Spleen (tissue), 11 donors: Measurements from ENCODE around the gene PPA2. TPM values are rescaled to one million over a fixed set of nuclear protein-coding genes. Genes with fewer than 3 reads are reported as not detected.

Experiments
- DNase-seq: peaks from one replicate; pipeline ENCODE4 v3.0.0-alpha.2; 2020
- H3K27ac ChIP-seq, 8 donors: fragments of 200-600 bp; sonication (generic) in 7 of 8; 1 replicate in 4 of 8; 2 replicates in 4 of 8; pipeline versions ENCODE4 v1.5.0 to v1.8.0; 2016 to 2021; ENCODE audit warnings: inconsistent platforms in 4 of 8, mild to moderate bottlenecking in 4 of 8, moderate library complexity in 1 of 8
- H3K27me3 ChIP-seq, 7 donors: fragments of 200-600 bp; sonication (generic) in 6 of 7; replicated peaks in 1 of 7; 1 replicate in 4 of 7; 2 replicates in 3 of 7; pipeline versions ENCODE4 v1.5.0 to v1.8.0; 2016 to 2021; ENCODE audit warnings: inconsistent platforms in 3 of 7, mild to moderate bottlenecking in 1 of 7
- H3K36me3 ChIP-seq, 6 donors: fragments of 200-600 bp; sonication (generic) in 5 of 6; 1 replicate in 4 of 6; 2 replicates in 2 of 6; pipeline versions ENCODE4 v1.5.0 to v1.8.0; 2016 to 2021; ENCODE audit warnings: inconsistent platforms in 2 of 6
- H3K4me1 ChIP-seq, 6 donors: fragments of 200-600 bp; sonication (generic) in 5 of 6; 1 replicate in 3 of 6; 2 replicates in 3 of 6; pipeline versions ENCODE4 v1.5.0 to v1.8.0; 2016 to 2021; ENCODE audit warnings: inconsistent platforms in 3 of 6
- H3K4me3 ChIP-seq, 8 donors: fragments of 200-600 bp; sonication (generic) in 7 of 8; 1 replicate in 4 of 8; 2 replicates in 4 of 8; pipeline versions ENCODE4 v1.5.0 to v1.8.0; 2016 to 2021; ENCODE audit warnings: inconsistent platforms in 4 of 8, mild to moderate bottlenecking in 4 of 8, moderate library complexity in 2 of 8
- H3K9me3 ChIP-seq, 8 donors: fragments of 200-600 bp; sonication (generic) in 7 of 8; 1 replicate in 4 of 8; 2 replicates in 4 of 8; pipeline versions ENCODE4 v1.5.0 to v1.8.0; 2016 to 2021; ENCODE audit warnings: inconsistent platforms in 4 of 8
- POLR2A ChIP-seq, 3 donors: fragments of 450-650 bp; IDR thresholded peaks; one replicate each; pipeline ENCODE4 v1.5.1; 2017; ENCODE audit warnings: antibody characterized with exemption in 3 of 3, mild to moderate bottlenecking in 1 of 3
- POLR2AphosphoS5 ChIP-seq, 3 donors: sonication (generic); formaldehyde crosslinking; IDR thresholded peaks; one replicate each; pipeline ENCODE4 v1.5.1; 2017; ENCODE audit warnings: antibody characterized with exemption in 3 of 3
- WGBS, 5 donors: extraction: QIAGEN DNeasy Blood & Tissue Kit in 3 of 5; methylation state at CpG; one replicate each; pipeline versions ENCODE4 v1.1.5 to v1.1.7; 2013 to 2018; 5-methylcytosine and 5-hydroxymethylcytosine counted together
- intact Hi-C: fragments of 100-400 bp; cut with DNase I; formaldehyde crosslinking; loops from one replicate; pipeline ENCODE4 v1.15.0; 2023; ENCODE audit warnings: low total_unique reads
- polyA plus RNA-seq, 3 donors: library from polyadenylated mRNA; stranded (reverse); fragments of 200-250 nt; gene quantifications; one replicate each; pipeline ENCODE4 v1.2.1, GENCODE V29; 2013
- total RNA-seq, 7 donors: library from RNA; depleted of rRNA in 3 of 7; stranded (reverse); fragments of >200 nt in 3 of 7; fragmentation: NEBNext Ultra II Directional in 4 of 7; extraction: Animal tissue kit (Norgen Biotek cat#: 25700) in 4 of 7; gene quantifications; one replicate each; pipeline versions ENCODE4 v1.1.0 to v1.2.1, GENCODE V29; 2016 to 2021
- TF ChIP-seq, protein P1 (sequence below), 11 experiments: fragments of 200-600 bp in 7 of 11; fragments of 450-650 bp in 4 of 11; sonication (generic) in 4 of 11; IDR thresholded peaks in 8 of 11; conservative IDR thresholded peaks in 3 of 11; 1 replicate in 7 of 11; 2 replicates in 4 of 11; pipeline versions ENCODE4 v1.4.0 to v1.8.0; 2016 to 2021; ENCODE audit warnings: antibody characterized with exemption in 11 of 11, inconsistent platforms in 4 of 11, mild to moderate bottlenecking in 1 of 11
- donor health status: healthy with polysubstance abuse.
- donor health status: DM: no; HTN: no; CAD: no; lungs with moderate emphysema.
- donor health status: DM: no; HTN: no; CAD: no.
- donor health status: Bipolar disorder and iron deficiency.
- donor health status: healthy.
- donor health status: DM: no; HTN: no; CAD: no.
- donor health status: DM: yes; HTN: yes; CAD: no.

Gene PPA2
- total and polyA plus RNA-seq, 10 donors = 45.2 to 113 (median 67.9) TPM

DNA sequence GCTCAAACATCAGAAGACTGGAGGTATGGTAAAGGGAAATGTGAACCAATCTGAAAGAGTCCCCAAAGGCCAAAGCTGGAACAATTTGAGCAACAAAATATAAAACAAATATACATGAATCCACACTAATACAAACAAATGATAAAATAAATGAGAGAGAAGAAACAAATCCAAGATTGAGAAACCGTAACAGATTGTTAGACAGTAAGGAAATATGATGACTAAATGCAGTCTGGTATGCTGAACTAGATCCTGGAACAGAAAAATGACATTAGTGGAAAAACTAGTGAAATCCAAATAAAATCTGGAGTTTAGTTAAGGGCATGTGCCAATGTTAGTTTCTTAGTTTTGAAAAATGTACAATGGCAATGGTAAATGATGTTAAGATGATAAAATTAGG is 15.9 kb downstream of the PPA2 start:
- DNase-seq = no peak
- H3K27me3 ChIP-seq = no peaks in the 10 kb centered on the region
- TF ChIP-seq, protein P1, sequence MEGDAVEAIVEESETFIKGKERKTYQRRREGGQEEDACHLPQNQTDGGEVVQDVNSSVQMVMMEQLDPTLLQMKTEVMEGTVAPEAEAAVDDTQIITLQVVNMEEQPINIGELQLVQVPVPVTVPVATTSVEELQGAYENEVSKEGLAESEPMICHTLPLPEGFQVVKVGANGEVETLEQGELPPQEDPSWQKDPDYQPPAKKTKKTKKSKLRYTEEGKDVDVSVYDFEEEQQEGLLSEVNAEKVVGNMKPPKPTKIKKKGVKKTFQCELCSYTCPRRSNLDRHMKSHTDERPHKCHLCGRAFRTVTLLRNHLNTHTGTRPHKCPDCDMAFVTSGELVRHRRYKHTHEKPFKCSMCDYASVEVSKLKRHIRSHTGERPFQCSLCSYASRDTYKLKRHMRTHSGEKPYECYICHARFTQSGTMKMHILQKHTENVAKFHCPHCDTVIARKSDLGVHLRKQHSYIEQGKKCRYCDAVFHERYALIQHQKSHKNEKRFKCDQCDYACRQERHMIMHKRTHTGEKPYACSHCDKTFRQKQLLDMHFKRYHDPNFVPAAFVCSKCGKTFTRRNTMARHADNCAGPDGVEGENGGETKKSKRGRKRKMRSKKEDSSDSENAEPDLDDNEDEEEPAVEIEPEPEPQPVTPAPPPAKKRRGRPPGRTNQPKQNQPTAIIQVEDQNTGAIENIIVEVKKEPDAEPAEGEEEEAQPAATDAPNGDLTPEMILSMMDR (IDR thresholded peaks at IDR 0.05 in 8 of 11, conservative IDR thresholded peaks at IDR 0.05 in 3 of 11) = no peak
- TF ChIP-seq POLR2A (IDR thresholded peaks at IDR 0.05) = no peak
- TF ChIP-seq POLR2AphosphoS5 (IDR thresholded peaks at IDR 0.05) = no peak
- 84 to 100% (median 94%) methylated on average over 1 of the region's 1 CpG for WGBS, 5 donors
- H3K4me1 ChIP-seq = peaks cover 0 to 23% (median 9%) of the 10 kb centered on the region in 6 donors
- no peak overlapping the region for H3K4me3 ChIP-seq
- intact Hi-C loops = no loop called here
- H3K36me3 ChIP-seq = peaks cover 0 to 36% (median 0%) of the 10 kb centered on the region in 6 donors
- H3K27ac ChIP-seq = no peak overlapping the region
- H3K9me3 ChIP-seq = no peaks in the 10 kb centered on the region

DNA sequence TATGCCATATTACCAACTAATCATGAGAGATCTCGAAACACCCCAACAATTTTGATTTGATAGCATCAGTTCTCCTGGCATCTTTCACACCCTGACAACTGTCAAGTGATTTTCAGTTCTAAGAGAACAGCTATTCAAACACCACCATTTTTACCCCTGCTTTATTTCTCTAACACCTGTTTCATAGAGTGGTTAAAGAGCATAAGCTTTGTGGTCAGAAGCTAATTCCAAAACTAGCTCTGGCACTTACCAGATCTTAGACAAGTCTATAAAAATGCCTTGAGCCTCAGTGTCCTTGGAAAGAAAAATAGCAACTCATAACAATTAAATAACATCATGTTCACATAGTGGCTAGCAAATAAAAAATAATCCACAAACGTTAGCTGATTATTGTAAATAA is 17.9 kb downstream of the PPA2 start:
- WGBS, 5 donors = 84 to 94% (median 93%) methylated on average over 2 of the region's 2 CpGs
- no peak overlapping the region for H3K4me3 ChIP-seq

DNA sequence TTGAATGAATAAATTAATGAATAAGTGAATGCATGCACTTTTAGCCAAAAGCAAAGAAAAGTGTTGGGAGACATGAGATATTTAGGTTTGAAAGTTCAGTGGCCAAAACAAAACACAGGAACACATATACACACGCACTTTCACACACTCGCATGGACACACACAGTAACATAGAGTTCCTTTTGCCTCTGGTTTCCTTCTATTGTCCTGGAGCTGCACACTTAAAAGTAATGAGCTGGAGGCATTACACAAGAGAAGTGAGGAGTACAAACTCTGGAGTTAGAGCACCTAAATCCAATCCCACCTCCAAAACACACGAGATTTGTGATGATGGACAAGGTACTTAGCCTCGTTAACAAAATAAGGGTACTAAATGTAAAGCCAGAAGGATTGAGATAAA is 18.7 kb downstream of the PPA2 start:
- Histone ChIP-seq H3K27ac (no peak overlapping the region), H3K27me3 (no peaks in the 10 kb centered on the region), H3K9me3 (no peaks in the 10 kb centered on the region), H3K4me1 (peaks cover 0 to 3% (median 0%) of the 10 kb centered on the region in 6 donors), H3K4me3 (no peak overlapping the region), H3K36me3 (peaks cover 0 to 63% (median 5%) of the 10 kb centered on the region in 6 donors)
- intact Hi-C loops = no loop called here
- 82 to 90% (median 89%) methylated on average over 4 of the region's 4 CpGs for WGBS, 5 donors
- TF ChIP-seq POLR2A (IDR thresholded peaks at IDR 0.05) (no peak), POLR2AphosphoS5 (IDR thresholded peaks at IDR 0.05) (no peak)
- TF ChIP-seq, protein P1 (IDR thresholded peaks at IDR 0.05 in 8 of 11, conservative IDR thresholded peaks at IDR 0.05 in 3 of 11) = no peak
- no peak for DNase-seq

More for the DNA sequence above, 17.9 kb downstream of the PPA2 start:
- intact Hi-C loops = no loop called here
- H3K36me3 ChIP-seq = peaks cover 0 to 54% (median 5%) of the 10 kb centered on the region in 6 donors
- H3K4me1 ChIP-seq = peaks cover 0 to 11% (median 4%) of the 10 kb centered on the region in 6 donors
- H3K27me3 ChIP-seq = no peaks in the 10 kb centered on the region
- TF ChIP-seq POLR2A (IDR thresholded peaks at IDR 0.05) (no peak), POLR2AphosphoS5 (IDR thresholded peaks at IDR 0.05) (no peak)
- TF ChIP-seq, protein P1 (IDR thresholded peaks at IDR 0.05 in 8 of 11, conservative IDR thresholded peaks at IDR 0.05 in 3 of 11) = no peak
- DNase-seq = no peak
- H3K27ac ChIP-seq = no peak overlapping the region
- H3K9me3 ChIP-seq = no peaks in the 10 kb centered on the region

DNA sequence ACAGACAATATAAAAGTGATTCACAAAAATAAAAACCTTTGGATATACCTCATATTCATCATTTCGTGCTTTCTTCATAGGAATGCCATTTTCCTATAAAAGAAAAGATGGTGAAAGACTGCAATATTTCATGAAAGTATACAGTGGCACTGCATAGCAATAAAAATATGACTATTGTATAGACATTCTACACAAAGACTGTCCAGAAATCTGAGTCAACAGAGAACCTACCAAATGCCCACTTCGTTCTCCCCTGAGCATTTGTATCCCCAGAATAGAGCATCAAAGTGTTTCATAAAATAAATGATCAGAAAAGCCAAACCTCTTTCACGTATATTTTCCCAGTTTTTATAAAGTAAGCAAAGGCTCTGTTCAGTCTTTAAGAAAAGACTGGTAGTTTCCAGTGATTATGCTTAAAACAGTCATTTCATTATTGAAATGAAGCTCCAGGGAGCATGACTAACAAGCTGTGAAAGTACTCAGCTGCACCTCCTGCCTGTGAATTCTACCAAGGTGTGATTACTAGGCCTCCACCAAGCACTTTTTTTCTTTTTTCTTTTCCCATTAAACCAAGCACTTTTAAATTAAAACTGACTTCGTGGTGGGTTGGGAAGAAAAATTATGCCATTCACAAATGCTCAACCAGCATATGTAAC is 20.2 kb downstream of the PPA2 start:
- H3K36me3 ChIP-seq = peaks cover 0 to 74% (median 5%) of the 10 kb centered on the region in 6 donors
- H3K9me3 ChIP-seq = no peaks in the 10 kb centered on the region
- 69 to 83% (median 80%) methylated on average over 4 of the region's 4 CpGs for WGBS, 5 donors
- intact Hi-C loops = no loop called here
- no peak overlapping the region for H3K4me3 ChIP-seq
- TF ChIP-seq, protein P1 (IDR thresholded peaks at IDR 0.05 in 8 of 11, conservative IDR thresholded peaks at IDR 0.05 in 3 of 11) = no peak
- TF ChIP-seq POLR2AphosphoS5 (IDR thresholded peaks at IDR 0.05) = no peak
- no peak for TF ChIP-seq POLR2A (IDR thresholded peaks at IDR 0.05)
- no peak overlapping the region for H3K27ac ChIP-seq
- no peaks in the 10 kb centered on the region for H3K4me1 ChIP-seq
- no peak for DNase-seq
- no peaks in the 10 kb centered on the region for H3K27me3 ChIP-seq
